ENCODE data around the gene CD38.

The CD38 gene

DNA sequence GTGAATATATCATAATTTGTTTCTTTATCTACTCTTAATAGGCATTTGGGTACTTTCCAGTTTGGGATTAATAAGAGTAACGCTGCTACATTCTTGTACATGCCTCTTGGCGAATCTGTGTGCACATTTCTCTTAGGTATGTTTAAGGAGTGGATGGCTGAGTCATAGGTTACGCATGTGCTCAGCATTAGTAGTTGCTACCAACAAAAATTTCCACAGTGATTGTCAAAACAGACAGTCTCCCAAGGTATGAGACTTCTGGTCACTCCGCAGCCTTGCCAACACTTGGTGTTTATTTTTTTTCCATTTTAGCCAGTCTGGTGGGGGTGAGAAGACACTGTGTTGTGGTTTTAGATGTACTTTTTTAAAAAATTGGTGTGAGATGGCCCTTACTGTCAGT is 115.8 kb downstream of the CD38 start:
- DNase-seq (ENCODE audit: insufficient read length, low spot score) (no peak), FAIRE-seq (no peak)

DNA sequence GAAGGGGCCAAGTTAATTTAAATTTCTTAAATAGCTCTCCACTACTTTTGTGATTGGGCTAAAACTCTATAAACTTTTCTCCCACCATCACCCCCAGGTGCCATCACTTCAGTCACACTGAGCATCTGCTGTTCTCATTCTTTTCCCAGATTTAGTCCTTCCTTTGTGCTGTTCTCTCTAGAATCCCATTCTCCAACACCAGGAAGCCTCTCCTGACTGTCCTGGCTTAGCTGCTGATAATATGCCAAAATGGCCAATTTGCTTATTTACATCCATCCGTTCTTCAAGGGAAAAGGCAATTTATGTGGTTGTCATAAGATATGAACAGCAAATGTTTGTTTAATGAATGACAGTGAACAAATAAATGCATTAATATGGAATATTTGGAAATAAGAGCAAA is 116.3 kb downstream of the CD38 start:
- no peak for FAIRE-seq
- no peak for DNase-seq (ENCODE audit: insufficient read length, low spot score)

DNA sequence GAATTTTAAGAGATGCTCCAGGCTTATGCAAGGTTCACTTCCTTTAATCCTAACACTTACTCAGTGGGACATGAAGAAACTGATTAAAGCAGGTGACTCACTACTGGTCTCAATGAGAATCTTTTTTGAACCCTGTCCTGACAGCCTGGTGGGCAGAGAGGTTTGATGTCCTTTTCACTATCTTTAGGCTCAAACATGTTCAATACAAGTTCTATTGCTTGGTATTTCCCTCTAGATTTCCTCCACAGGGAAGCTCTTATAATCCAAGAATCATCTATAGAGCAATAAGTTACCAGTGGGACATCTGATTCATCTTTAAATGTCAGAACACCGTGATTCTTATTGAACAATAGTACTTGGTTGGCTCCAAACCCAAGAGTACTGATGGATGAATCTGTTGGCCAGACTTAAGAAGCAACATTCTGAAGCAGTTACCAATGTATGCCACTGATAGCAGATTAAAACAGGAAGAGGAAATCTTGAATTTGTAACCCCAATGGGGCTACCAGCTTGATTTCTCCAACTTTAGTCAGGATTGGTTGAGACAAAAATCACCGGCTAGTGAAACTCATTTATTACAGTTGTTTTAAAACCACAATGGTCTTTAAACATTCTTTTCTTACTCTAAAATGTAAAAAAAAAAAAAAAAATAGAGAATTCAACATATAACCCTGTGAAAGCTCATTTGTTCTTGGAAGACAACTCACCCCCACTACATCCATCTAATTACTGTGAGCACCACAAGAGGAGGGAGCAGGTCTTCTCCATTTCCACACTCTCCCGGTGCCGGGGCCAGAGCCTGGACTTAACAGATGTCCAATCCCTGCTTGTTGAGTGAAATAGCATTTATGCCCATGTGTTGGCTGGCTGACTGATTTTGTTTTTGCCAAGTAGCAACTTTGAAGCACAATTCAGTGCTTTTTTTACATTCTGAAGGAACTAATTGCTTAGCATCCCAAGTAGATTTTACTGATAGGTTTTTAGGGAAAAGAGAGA is 117.1 kb downstream of the CD38 start:
- FAIRE-seq (no peak), DNase-seq (ENCODE audit: insufficient read length, low spot score) (no peak)

DNA sequence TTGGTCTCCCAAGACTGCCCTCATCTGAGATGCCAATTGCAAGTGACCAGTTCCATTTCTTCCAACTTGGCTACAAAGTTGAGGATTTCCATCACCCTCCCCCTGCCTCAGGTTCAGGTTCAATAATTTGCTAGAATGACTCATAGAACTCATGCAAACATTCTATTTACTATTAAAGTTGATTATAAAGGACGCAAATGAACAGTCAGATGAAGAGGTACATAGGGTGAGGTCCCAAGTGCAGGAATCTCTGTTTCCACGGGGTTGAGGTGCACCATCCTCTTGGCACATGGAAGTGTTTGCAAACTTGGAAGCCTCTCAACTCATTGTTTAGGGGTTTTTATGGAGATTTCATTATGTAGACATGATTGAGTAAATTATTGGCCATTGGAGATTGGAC is 119.4 kb downstream of the CD38 start:
- FAIRE-seq (no peak), DNase-seq (ENCODE audit: insufficient read length, low spot score) (no peak)

DNA sequence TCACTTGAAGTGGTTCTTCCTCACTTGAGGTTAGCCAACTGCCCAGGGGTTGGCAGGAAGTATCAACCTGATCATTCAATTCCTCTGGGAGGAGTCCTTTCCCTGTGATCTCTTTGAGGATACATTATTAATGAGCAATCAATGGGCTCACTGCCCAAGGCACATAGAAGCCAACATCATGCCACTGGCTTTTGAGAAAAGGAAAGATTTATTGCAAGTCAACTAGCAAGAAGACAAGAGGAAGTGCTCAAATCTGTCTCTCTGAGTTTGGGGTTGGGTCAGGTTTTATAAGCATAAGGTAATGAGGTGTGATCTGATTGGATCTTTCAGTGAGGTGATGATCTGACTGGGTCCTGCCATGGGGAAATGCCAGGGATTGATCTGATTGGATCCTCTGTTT is 120.8 kb downstream of the CD38 start:
- DNase-seq (ENCODE audit: insufficient read length, low spot score) = no peak
- FAIRE-seq = no peak

- no peak for DNase-seq (ENCODE audit: insufficient read length, low spot score)
- no peak for FAIRE-seq
Observed at GRCh38 chr4:15899511-15899910, 121.4 kb downstream of the CD38 start.

- FAIRE-seq (no peak), DNase-seq (ENCODE audit: insufficient read length, low spot score) (no peak)
Observed at GRCh38 chr4:15901007-15901406, 122.9 kb downstream of the CD38 start.

DNA sequence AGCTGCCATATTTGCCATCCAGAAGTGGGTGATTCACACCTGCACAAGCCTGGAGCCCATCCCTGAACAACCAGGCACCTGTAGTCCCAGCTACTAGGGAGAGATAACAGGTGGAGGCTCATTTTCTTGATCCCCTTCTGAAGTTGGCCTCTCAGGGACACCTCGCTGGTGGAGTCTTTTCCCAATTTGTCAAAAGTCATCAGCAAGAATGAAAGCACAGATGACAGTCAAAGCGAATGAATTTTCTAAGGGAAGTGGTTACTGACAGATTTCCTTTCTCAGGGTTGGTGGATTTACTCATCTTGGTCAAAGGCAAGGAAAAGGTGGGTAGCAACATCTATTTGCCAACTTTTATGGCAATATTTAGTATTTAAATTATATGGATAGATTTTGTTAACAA is 123.9 kb downstream of the CD38 start:
- no peak for FAIRE-seq
- no peak for DNase-seq (ENCODE audit: insufficient read length, low spot score)

GRCh38 chr4:15902746-15903145 is 124.6 kb downstream of the CD38 start:
- DNase-seq (ENCODE audit: insufficient read length, low spot score) (no peak), FAIRE-seq (no peak)

All from GM19239 (cell line).